PC-3 (cell line): ENCODE results near the gene SLC22A14.
"Not testable (repeated sequence)": the region's sequence is repeated elsewhere in the genome, so short reads cannot be mapped to it uniquely, and the experiment has no call there.

ENCODE experiments used
- EZH2 ChIP-seq: fragments of 300-600 bp; sonication (generic); IDR thresholded peaks from one replicate; pipeline ENCODE4 v1.6.1; 2017; ENCODE audit warnings: antibody characterized with exemption, mild to moderate bottlenecking, low read length; ENCODE audit not compliant: unreplicated experiment
- EZH2phosphoT487 ChIP-seq: fragments of 300-600 bp; sonication (generic); IDR thresholded peaks from 2 replicates; pipeline ENCODE4 v1.6.1; 2018; ENCODE audit warnings: mild to moderate bottlenecking, antibody characterized with exemption, low read length, borderline replicate concordance
- TF ChIP-seq, protein P1 (sequence below): fragments of 300-600 bp; sonication (generic); conservative IDR thresholded peaks from 2 replicates; pipeline ENCODE4 v1.5.1; 2017; ENCODE audit warnings: antibody characterized with exemption, low read depth, mild to moderate bottlenecking, low read length

DNA sequence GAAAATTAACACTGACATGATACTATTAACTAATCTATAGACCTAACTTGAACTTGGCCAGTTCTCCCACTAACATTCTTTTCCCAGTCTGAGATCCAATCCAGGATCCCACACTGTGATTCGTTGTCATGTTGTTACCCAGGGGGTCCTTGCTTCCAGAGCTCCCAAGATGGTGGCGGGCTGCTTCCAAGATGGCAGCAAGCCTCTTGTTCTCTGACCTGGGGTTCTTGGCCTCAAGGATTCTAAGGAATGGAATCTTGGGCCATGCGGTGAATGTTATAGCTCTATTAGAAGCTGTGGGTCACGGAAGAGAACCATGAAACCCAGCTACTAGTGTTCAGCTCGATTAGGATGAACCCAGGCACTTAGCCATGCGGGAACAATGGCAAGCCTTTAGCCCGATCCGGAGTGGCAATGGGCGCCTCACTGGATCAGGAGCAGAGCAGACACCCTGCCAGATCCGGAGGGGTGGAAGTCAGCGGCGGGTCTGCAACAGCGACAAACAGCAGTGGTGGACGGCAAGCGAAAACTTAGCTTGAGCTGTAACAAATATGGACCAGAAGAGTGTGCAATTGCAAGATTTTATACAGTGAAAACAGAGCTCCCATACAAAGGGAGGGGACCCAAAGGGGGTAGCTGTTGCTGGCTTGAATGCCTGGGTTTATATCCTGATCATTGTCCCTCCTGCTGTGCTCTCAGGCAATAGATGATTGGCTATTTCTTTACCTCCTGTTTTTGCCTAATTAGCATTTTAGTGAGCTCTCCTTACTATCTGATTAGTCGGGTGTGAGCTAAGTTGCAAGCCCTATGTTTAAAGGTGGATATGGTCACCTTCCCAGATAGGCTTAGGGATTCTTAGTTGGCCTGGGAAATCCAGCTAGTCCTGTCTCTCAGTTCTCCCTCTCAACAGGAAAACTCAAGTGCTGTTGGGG is 7.5 kb downstream of the SLC22A14 start:
- TF ChIP-seq, protein P1, sequence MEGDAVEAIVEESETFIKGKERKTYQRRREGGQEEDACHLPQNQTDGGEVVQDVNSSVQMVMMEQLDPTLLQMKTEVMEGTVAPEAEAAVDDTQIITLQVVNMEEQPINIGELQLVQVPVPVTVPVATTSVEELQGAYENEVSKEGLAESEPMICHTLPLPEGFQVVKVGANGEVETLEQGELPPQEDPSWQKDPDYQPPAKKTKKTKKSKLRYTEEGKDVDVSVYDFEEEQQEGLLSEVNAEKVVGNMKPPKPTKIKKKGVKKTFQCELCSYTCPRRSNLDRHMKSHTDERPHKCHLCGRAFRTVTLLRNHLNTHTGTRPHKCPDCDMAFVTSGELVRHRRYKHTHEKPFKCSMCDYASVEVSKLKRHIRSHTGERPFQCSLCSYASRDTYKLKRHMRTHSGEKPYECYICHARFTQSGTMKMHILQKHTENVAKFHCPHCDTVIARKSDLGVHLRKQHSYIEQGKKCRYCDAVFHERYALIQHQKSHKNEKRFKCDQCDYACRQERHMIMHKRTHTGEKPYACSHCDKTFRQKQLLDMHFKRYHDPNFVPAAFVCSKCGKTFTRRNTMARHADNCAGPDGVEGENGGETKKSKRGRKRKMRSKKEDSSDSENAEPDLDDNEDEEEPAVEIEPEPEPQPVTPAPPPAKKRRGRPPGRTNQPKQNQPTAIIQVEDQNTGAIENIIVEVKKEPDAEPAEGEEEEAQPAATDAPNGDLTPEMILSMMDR, result not testable (repeated sequence)
- not testable (repeated sequence) for TF ChIP-seq EZH2phosphoT487, EZH2
